ENCODE results near the gene CADM1.

DNA sequence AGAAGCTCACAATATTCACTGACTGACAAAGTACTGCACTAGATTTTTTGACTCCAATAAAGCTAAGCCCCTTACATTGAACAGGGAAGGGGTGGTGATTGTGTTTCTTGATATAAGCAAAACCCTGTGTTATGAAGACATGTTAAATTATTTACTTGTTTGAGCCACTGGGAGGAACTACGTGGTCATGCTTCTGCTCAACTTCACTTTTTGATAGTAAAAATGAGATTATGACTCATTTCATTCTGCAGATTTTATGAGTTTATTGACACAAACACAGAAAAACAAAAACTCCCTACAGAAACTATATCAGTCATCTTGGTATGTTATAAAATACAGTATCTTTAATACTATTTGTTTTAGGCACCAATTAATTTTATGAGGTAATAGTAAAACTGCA lies 124.7 kb downstream of the CADM1 start:
- TF ChIP-seq POLR2AphosphoS5 (IDR thresholded peaks at IDR 0.05; ENCODE audit: low read depth, low read length) (no peak), TAF1 (IDR thresholded peaks at IDR 0.05; ENCODE audit: borderline replicate concordance, insufficient read depth, low read length) (no peak), FOXP2 (optimal IDR thresholded peaks at IDR 0.05; ENCODE audit: borderline replicate concordance, extremely low read depth, extremely low read length, insufficient read depth) (no peak)
- TF ChIP-seq, protein P1, sequence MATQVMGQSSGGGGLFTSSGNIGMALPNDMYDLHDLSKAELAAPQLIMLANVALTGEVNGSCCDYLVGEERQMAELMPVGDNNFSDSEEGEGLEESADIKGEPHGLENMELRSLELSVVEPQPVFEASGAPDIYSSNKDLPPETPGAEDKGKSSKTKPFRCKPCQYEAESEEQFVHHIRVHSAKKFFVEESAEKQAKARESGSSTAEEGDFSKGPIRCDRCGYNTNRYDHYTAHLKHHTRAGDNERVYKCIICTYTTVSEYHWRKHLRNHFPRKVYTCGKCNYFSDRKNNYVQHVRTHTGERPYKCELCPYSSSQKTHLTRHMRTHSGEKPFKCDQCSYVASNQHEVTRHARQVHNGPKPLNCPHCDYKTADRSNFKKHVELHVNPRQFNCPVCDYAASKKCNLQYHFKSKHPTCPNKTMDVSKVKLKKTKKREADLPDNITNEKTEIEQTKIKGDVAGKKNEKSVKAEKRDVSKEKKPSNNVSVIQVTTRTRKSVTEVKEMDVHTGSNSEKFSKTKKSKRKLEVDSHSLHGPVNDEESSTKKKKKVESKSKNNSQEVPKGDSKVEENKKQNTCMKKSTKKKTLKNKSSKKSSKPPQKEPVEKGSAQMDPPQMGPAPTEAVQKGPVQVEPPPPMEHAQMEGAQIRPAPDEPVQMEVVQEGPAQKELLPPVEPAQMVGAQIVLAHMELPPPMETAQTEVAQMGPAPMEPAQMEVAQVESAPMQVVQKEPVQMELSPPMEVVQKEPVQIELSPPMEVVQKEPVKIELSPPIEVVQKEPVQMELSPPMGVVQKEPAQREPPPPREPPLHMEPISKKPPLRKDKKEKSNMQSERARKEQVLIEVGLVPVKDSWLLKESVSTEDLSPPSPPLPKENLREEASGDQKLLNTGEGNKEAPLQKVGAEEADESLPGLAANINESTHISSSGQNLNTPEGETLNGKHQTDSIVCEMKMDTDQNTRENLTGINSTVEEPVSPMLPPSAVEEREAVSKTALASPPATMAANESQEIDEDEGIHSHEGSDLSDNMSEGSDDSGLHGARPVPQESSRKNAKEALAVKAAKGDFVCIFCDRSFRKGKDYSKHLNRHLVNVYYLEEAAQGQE (IDR thresholded peaks at IDR 0.05; ENCODE audit: insufficient read depth in 1 of 2, low read depth in 2 of 2, low read length in 2 of 2), result no peak

All from PFSK-1 (cell line).